ENCODE results near the gene ADIG.

The ADIG gene

GRCh38 chr20:38617830-38618196, 36.8 kb downstream of the ADIG start:
- no peak for TF ChIP-seq CTCF (conservative IDR thresholded peaks at IDR 0.05)

GRCh38 chr20:38620441-38620840, 39.4 kb downstream of the ADIG start:
- TF ChIP-seq CTCF (conservative IDR thresholded peaks at IDR 0.05): no peak
- no peak overlapping the region for H3K27ac ChIP-seq

More at GRCh38 chr20:38617830-38618196, 36.8 kb downstream of the ADIG start:
- no peak overlapping the region for H3K27ac ChIP-seq

- TF ChIP-seq CTCF (conservative IDR thresholded peaks at IDR 0.05): no peak
- H3K27ac ChIP-seq: no peak overlapping the region
Measured at GRCh38 chr20:38623061-38623460, 42.1 kb downstream of the ADIG start.

GRCh38 chr20:38624084-38624483, 43.1 kb downstream of the ADIG start:
- TF ChIP-seq CTCF (conservative IDR thresholded peaks at IDR 0.05): no peak
- H3K27ac ChIP-seq: no peak overlapping the region

- TF ChIP-seq CTCF (conservative IDR thresholded peaks at IDR 0.05): no peak
- no peak overlapping the region for H3K27ac ChIP-seq
Measured at GRCh38 chr20:38625896-38626295, 44.9 kb downstream of the ADIG start.

- no peak for TF ChIP-seq CTCF (conservative IDR thresholded peaks at IDR 0.05)
- H3K27ac ChIP-seq: no peak overlapping the region
Measured at GRCh38 chr20:38626921-38627659, 46.1 kb downstream of the ADIG start.

- H3K27ac ChIP-seq: no peak overlapping the region
- no peak for TF ChIP-seq CTCF (conservative IDR thresholded peaks at IDR 0.05)
Measured at GRCh38 chr20:38628580-38629470, 47.8 kb downstream of the ADIG start.

Data from VCaP (cell line).